NCI-H510A (cell line): ENCODE results near the gene CEP350.
"Not testable (repeated sequence)": the region's sequence is repeated elsewhere in the genome, so short reads cannot be mapped to it uniquely, and the experiment has no call there.

ENCODE experiments used
- DNase-seq: peaks from one replicate; lab custom pipeline; 2025; lab: John Stamatoyannopoulos, UW

CEP350 gene

DNA sequence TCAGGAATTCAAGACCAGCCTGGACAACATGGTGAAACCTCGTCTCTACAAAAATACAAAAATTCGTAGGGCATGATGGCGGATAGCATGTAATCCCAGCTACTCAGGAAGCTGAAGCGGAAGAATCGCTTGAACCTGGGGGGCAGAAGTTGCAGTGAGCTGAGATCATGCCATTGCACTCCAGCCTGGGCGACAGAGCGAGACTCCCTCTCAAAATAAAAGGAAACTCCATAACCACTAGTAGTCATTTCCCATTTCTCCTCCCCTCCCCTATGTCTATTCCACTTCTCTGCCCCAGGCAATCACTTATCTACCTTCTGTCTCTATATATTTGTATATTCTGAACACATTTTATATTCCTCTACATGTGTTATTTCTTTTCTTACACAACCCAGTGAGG lies 4.0 kb upstream of the CEP350 start:
- no peak for DNase-seq

DNA sequence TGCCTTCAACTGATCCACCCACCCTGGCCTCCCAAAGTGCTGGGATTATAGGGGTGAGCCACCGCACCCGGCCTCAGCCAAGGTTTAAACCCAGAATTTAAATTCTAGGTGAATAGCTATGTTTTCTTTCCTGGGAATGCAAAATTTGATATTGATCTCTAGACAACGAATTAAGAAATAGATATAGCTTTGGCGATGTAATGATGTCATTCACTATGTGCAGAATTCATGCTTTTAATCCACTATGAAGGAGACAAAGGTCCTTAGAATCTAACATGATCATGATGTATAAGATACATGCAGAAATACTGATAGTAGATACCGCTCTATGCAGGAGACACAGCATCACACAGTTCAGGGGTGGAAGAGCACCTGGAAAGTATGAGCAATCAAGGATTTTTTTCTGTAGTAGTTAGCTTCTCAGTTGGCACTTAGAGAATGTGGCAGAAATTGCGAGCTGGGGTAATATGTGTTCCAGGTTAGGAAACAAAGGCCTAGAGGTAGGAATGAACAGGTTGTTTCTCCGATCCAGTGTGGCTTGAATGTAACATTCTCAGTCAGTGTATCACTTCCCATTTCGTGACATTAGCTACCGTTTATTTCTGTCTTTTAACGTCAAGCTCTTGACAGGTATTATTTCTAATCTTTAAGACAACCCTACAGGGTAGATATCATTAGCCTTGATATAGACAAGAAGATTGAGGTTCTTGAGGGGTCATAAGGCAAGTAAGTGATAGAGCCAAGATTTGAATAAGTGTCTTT lies 3.0 kb upstream of the CEP350 start:
- DNase-seq: no peak

DNA sequence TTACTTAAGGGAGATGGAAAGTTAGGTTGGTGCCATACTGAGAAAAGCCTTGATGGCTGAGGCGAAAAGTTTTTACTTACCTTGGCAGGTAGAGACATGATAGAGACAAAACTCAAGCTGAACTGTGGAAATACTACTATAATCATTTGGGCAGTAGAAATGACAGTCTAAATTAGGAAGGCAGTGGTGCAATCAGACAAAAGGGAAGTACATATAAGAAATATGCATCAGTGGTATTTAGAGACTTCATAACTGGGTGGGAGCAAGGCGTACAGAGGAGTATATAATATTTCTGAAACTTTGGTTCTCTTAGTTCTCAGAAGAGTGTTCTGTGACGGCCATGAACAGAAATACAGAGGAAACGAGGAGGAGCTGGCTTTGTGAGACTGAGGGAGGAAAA lies 2.4 kb upstream of the CEP350 start:
- DNase-seq: no peak

DNA sequence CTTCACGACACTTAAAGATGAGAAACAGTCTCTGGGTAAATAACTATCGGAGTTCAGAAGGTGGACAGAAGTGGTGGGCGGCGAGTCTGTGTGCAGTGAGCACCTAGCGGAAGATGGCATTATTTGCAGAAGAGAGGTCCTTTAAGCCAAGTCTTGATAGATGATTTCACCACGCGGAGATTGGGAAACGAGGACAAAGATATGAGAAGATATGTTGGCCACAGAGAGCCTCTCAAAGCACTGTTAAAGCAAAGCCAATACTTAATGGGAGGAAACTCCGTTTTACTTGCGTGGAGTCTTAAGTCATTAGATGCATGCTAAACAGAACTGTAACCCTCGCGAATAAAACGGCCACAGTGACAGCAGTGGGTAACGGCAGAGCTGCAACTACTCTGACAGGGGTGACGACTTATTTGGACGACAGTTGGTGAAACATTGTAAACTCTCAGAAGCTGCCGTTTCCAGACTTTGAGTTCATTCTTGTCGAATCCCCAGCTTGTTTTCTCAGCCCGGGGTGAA lies 577 bp upstream of the CEP350 start:
- peak; percentile 21 for DNase-seq

DNA sequence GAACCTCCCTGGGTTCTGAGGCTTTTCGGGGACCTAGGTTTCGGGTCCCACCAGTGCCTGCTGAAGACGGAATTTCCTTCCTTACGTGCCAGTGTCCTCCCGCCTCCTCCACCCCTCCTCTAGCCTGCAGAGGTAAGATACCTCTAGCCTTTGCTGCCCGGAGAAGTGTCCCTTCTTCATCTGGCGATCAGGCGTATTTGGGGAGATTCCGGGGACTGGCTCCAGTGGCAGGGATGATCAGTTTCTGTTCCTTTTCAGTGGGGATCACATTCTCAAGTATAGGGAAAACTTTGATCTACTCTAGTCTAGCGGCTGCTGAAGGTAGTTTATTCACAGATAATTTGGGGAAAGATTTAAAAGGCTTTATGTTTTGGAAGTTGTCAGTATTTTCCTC lies 674 bp downstream of the CEP350 start:
- no peak for DNase-seq

DNA sequence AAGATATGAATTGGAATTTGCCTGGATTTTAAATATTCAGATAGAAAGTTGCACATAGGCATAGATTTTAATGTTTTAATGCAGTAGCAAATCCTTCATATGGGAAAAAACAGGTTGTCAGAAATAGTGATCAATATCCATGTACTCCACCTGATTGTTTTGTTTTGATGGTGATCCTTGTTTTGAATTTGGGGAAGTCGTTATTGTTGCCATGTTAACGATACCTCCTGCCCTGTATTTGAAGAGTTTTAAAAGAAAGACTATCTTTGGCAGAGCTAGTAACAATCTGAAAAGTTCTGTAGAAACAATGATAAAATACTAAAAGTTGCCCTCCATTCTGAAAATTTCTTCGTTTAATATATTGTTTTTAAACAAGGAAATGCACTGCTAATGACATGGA lies 1.1 kb downstream of the CEP350 start:
- no peak for DNase-seq

DNA sequence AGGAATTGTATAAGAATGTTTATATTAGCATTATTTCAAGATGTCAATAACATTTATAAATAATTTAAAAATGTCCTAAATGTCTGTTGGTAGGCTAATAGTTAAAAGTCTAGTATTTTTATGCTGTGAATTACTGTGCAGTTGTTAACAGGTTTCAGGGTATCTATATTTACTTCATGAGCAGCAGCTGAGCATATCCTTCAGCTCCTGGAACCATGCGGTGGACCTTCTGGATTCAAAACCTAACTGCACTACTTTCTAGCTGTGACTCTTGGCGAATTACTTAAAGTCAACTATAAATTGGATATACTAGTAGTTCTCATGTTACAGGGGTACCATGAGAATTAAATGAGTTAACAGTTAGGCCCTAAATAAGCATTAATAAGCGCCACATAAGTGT lies 3.7 kb downstream of the CEP350 start:
- DNase-seq: no peak

DNA sequence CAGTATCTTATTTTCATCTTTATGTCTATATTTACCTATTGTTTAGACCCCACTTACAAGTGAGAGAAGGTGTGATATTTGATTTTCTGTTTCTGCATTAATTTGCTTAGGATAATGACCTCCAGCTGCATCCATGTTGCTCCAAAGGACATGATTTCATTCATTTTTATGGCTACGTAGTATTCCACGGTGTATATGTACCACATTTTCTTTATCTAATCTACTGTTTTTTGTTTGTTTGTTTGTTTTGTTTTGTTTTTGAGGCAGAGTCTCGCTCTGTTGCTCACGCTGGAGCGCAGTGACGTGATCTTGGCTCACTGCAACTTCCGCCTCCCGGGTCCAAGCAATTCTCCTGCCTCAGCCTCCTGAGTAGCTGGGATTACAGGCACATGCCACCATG lies 7.6 kb downstream of the CEP350 start:
- not testable (repeated sequence) for DNase-seq

DNA sequence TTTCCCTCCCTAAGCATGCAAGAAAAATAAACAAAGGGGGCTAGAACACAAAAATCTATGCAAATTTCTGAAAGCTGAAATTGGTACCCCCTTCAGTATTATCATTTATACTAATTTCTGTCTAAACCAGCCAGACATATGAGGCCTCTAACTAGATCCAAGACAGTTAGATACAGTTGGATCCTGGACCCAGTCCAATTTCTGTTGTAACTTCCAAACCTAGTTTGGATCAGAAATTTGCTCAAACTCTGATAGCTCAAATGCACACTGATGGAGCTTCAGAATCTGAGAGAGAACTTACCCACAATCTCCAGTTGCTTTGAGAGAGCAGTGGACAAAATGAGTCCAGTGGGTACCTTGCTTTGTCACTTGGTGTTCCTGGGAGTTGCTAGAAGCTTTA lies 11.9 kb downstream of the CEP350 start:
- DNase-seq: no peak

DNA sequence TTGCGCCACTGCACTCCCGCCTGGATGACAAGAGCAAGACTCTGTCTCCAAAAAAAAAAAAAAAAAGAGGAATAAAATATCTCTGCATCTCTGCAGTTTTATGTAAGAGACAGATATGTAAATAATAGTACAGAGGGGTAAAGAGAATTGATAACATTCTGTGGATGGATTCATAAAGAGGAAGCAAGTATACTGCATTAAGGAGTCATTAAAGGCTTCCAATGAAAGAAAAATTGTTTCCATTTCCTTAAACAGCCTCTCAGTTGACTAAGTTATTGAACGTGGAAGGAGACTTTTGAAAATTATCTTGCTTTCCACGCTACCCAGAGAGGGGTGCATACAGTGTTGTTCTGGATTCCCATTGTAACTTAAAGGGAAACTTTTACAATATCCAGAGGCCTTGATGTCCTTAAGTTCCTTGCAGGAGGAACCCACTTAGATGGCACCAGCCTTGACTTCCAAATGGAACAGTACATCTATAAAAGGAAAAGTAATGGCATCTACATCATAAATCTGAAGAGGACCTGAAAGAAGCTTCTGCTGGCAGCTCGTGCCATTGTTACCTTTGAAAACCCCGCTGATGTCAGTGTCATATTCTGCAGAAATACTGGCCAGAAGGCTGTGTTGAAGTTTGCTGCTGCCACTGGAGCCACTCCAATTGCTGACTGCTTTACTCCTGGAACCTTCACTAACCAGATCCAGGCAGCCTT lies 13.8 kb downstream of the CEP350 start:
- no peak for DNase-seq

DNA sequence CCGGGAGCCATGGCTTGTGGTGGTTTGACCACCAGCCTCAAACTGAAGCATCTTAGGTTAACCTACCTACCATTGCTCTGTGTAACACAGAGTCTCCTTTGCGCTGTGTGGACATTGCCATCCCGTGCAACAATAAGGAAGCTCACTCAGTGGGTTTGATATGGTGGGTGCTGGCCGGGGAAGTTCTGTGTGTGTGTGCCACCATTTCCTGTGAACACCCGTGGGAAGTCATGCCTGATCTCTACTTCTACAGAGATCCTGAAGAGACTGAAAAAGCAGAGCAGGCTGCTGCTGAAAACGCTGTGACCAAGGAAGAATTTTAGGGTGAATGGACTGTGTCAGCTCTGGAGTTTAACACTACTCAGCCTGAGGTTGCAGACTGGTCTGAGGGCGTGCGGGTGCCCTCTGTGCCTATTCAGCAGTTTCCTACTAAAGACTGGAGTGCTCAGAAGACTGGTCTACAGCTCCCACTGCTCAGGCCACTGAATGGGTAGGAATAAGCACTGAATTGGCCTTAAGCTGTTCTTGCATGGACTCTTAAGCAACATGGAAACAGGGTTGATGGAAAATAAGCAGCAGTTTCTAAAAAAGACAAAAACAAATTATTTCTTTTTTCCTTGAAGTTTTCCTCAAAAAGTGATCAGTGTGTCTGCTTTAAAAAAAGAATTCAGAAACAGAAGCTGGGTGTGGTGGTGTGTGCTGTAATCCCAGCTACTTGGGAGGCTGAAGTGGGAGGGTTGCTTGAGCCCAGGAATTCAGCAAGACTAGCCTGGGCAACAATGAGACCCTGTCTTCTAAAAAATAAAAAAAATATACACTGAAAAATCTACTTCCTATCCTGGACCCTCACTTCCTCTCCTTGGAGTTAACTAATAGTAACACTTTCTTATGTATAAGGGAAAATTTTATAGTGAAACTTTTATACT lies 14.6 kb downstream of the CEP350 start:
- DNase-seq: no peak

DNA sequence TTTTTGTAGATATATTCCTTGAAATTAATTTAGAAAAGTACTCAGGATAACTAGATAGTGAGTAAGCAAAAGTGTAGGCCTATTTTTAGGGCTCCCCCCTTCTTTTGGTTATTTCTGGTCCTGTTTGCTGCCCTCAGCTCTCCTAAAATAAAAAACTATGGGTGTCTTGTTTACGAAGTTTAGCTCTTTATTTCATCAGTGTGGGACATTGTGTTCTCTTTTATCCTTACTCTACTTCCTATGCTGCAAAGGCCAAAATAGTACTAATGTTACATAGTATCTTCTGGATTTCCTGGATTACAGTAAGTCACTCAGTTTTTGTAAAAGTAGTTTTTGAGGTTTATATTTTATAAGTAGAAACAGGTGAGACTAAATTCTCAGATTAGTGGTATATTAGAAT lies 15.4 kb downstream of the CEP350 start:
- no peak for DNase-seq

DNA sequence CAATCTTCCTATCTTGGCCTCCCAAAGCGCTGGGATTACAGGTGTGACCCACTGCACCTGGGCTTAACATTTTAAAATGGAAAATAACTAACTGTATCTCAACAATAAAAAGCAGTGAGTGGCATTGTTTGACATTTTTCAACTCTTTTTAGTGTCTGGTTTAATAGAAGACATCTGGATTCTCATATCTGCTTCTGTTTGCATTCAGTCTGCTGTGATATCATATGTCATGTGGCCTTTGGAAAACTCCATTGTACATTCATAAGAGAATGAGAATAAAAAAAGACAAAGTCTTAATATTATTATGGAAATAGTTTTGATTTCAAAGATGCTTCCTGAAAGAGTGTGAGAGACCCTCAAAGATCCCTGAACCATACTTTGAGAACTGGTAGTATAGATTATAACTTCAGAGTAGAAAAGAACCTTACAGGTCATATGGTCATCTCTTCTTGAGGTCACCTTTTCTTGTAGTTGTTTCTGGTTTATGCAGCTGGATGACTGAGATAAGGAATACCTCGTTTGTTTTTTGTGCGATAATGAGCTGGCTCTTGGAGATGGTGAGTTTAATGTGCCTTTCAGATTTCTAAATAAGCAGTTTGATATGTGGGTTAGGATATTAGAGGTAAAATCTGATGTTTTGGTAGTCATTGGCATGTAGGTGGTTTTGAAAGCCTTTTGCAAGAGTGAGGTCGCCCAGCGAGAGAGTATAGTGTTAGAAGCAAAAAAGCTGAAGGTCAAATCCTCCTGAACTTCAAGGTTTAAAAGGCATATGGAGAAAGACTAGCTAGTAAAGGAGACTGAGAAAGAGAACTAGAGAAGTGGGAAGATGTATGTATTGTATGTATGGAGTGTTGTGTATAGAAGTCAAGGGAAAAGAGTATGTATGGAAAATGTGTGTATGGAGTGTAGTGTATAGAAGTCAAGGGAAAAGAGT lies 17.2 kb downstream of the CEP350 start:
- no peak for DNase-seq

DNA sequence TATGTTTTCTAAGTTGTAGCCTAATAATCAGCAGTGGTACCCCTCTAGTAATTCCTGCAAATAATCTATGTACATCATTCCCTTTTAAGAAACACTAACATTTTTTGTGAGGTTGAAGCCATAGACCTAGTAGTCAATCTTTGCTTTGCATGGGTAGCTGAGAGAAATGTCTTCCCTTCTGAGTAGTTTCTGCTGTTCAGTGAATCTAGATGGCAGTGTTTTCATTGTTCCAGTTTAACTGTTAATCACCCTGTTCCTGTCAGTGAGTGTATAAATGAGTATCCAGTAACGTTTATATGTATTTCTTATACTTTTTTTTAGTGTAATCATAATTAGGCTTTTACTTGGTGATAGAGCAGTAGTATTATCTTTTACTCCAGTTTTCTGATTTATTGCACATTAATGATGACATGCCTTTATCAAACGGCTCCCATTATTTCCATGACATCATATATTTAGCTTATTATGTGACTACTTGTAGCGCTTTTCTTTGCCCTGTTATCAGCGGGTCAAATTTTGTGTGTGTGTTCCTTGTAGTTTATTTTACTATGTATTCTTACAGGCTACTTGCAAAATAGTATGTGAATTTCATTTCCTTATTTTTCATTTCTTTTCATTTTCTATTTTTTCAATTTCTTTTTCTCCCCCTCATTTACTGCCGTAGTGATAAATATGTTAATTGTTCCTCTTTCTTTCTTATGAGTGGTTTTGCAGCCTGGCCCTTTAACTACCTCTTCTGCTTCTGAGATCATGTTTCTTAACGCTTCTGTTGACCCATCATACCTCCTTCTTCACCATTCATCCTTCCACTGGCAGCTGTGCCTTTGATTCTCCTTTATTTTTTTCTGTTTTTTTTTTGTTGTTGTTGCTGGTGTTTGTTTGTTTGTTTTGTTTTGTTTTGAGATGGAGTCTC lies 18.8 kb downstream of the CEP350 start:
- no peak for DNase-seq

DNA sequence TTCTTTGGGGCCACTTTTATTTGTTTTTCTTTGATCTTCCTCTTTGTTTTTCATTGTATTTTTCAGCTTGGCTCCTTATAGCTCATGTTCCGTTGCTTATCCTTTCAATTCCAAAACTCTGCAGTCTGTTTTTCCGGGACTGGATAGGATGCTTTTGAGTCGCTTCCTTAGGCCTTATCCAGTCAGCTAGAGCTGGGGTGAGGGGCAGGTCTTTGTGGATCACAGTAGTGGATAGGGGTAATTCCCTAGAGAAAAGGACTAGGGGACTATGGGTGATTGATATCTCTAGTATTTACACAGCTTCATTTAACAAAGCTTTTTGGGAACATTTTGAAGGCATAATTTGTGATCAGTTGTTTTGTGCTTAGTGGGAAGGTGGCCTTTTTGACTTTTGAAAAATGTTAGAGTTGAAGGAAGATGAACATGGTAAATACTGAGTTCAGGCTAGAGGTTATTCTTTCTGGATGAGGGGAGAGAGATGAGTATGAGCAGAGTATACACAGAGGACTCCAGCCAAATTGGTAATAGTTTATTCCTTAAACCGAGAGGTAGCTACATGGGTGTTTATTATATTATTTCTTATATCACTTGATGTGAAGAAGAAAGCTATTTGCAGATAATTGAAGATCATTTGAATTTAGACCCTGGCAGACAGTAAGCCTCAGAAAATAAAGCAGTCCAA lies 22.5 kb downstream of the CEP350 start:
- no peak for DNase-seq

DNA sequence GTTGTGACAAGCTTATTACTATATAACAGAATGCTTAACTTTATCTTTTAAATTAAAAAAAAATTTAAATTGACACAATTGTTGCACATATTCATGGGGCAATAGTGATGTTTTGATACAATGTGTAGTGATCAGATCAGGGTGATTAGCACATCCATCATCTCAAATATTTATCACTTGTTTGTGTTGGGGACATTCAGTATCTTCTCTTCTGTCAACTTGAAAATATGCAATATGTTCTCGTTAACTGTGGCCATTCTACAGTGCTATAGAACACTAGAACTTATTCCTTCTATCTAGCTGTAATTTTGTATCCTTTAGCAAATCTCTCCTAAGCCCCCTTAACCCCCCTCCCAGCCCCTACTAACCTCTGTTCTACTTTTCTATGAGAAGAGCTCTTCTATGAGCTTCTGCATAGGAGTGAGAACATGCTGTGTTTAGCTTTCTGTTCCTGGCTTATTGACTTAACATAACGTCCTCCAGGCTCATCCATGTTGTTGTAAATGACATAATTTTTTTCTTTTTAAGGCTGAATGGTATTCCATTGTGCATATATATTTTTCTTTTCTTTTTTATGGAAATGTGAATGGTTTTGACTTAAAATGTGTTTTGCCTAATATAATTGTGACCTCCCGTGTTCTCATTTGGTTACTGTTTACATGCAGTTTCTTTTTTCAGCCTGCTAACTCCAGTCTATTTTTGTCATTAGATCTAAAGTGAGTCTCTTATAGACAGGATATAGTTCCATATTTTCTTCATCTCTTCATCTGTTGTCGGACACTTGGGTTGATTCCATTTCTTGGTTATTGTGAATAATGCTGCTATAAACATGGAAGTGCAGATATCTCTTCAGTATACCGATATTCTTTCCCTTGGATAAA lies 23.8 kb downstream of the CEP350 start:
- DNase-seq: no peak

DNA sequence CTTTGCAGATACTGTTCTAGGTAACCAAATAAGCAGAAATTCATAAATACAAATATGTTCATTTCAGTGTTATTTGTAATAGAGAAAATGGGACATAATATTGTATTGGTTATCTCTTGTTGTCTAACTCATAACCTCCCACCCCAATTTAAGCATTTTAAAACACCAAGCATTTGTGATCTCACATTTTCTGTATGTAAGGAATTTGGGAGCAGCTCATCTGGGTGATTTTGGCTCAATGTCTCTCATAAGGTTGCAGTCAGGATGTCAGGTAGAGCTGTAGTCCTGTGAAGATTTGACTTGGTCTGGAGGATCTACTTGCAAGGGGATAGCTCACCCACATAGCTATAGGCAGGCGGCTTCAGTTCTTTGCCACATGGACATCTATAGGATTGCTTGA lies 29.5 kb downstream of the CEP350 start:
- DNase-seq: no peak

DNA sequence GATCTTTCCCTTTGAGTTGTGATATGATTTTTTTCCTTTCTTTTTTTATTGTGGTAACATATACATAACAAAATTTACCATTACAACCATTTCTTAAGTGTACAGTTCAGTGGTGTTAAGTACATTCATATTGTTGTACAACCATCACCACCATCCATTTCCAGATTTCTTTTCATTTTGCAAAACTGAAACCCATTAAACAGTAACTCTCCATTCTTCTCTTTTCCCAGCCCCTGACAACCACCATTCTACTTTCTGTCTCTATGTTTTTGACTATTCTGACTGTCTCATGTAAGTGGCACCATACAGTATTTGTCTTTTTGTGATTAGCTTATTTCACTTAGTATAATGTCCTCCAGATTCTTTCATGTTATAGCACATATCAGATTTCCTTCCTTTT lies 30.3 kb downstream of the CEP350 start:
- no peak for DNase-seq

DNA sequence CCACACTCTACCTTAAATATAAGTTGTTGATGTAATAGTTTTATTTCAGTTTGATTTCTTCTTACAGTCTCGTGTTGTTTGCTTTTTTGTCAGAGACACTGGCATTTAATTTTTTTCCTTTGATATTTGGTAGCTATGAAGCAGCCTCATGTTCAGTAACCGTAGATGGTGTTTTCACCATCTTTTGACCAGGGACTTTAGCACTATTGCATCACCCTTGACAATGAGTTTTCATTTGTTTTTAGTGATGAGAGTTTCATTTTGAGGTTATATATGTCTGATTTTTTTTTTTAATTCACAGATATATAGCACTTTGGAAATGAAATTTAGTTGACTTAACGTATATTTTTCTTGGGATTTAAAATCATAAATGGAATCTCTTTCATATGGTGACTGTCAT lies 36.2 kb downstream of the CEP350 start:
- DNase-seq: no peak
